GM12865 (cell line): ENCODE data around the gene XDH.

Experiments used
- DNase-seq: peaks from one replicate; pipeline ENCODE4 v3.0.0; 2010; ENCODE audit warnings: low read depth
- H3K4me3 ChIP-seq: 2 replicates; pipeline ENCODE4 v1.5.1; 2011; ENCODE audit warnings: mild to moderate bottlenecking, low read depth, low read length, control low read depth
- TF ChIP-seq, protein P1 (sequence below): IDR thresholded peaks from 2 replicates; pipeline ENCODE4 v1.5.1; 2011; ENCODE audit warnings: low read length, control low read depth, low read depth, inconsistent platforms; ENCODE audit not compliant: insufficient read depth; ENCODE audit errors: missing control alignments

The XDH gene

DNA sequence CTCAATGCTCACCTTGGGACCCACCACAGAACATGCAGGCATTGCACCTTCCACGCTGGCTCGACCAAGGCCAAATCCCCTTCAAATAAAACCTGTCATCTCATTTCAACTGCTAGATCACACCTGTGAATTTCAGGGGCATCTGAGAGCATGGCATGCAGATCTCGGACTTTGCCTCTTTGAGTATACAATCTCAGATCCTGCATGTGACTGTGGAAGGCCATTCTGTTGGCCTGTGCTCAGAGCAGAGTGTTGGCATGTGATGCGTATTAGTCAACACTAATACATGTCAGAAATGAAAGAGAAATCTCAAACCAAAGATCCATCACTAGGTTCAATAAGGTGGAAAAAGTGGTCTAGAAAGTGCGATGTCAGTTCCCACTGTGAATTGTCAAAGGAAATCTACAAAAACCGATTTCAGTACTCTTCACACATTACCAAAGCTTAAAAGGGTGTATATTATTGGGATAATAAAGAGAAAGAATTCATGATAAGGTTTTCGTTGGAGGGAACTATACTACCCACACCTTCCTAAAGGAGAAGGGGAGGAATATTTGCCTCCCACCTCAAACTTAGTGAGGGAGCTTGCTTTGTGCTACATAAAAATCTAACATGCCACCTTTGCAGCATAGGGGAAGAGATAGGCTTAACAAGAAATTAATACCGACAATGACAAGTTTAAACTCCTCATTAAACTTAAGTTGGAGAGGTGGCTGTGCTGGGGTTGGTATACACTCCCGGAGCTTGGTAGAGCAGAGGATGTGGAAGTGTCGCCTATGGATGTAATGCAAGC, 7.8 kb downstream of the XDH start:
- no peak overlapping the region for H3K4me3 ChIP-seq
- TF ChIP-seq, protein P1, sequence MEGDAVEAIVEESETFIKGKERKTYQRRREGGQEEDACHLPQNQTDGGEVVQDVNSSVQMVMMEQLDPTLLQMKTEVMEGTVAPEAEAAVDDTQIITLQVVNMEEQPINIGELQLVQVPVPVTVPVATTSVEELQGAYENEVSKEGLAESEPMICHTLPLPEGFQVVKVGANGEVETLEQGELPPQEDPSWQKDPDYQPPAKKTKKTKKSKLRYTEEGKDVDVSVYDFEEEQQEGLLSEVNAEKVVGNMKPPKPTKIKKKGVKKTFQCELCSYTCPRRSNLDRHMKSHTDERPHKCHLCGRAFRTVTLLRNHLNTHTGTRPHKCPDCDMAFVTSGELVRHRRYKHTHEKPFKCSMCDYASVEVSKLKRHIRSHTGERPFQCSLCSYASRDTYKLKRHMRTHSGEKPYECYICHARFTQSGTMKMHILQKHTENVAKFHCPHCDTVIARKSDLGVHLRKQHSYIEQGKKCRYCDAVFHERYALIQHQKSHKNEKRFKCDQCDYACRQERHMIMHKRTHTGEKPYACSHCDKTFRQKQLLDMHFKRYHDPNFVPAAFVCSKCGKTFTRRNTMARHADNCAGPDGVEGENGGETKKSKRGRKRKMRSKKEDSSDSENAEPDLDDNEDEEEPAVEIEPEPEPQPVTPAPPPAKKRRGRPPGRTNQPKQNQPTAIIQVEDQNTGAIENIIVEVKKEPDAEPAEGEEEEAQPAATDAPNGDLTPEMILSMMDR = no peak
- no peak for DNase-seq

DNA sequence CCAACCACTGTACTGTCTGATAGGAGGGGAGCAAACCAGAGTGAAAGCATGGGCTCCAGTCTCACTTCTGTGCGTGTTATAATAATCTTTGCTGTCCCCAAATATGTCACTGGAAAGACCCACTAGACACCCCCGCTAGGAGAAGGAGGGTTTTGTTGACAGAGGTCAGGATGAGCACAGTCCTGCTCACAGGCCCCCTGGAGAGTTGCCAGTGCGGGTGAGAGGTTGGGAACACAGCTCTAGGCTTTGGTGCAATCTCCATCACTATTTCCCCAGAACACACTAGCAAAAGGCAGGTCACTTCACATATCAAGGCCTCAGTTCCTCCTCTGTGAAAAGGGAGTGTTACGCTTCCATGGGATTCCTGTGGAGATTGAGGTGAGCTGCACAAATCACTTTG, 9.7 kb downstream of the XDH start:
- DNase-seq = no peak
- H3K4me3 ChIP-seq = no peak overlapping the region
- TF ChIP-seq, protein P1 = no peak

DNA sequence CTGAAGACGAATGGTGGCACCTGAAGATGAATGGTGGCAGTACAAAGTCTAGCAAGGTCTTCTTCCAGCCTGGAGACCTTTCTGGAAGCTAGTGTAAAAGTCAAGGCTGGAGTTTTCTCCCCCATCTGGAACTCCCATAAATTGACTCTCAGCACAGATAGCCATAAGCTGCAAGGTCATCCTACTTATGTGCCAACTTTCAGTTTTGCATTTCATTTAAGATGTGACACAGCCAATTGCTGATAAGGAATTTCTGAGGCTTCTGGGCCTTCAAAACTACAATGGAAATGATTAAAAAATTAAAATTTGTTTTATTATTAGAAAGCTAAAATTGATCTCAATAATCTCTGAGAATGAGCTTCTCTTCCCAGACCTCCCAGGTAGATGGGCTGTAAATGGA, 10.2 kb downstream of the XDH start:
- DNase-seq = no peak
- TF ChIP-seq, protein P1 = no peak
- H3K4me3 ChIP-seq = no peak overlapping the region

DNA sequence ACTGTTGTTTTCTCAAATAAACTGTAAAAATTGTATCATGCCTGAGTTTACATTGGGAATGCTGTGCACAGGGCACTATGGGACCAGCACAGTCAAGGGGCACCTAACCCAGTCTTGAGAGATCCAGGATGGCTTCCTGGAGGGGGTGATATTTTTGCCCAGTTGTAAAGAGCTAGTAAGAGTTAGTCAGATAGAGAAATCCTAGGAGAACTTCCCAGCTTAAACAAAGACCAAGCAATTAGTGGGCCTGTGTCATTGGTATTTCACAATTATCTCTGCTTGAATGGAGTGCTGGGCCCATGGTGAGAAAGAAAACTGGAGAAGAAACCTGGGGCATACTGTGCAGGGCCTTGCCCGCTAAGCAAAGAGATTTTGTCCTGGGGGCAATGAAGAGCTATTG, 12.2 kb downstream of the XDH start:
- H3K4me3 ChIP-seq = no peak overlapping the region
- TF ChIP-seq, protein P1 = no peak
- no peak for DNase-seq

DNA sequence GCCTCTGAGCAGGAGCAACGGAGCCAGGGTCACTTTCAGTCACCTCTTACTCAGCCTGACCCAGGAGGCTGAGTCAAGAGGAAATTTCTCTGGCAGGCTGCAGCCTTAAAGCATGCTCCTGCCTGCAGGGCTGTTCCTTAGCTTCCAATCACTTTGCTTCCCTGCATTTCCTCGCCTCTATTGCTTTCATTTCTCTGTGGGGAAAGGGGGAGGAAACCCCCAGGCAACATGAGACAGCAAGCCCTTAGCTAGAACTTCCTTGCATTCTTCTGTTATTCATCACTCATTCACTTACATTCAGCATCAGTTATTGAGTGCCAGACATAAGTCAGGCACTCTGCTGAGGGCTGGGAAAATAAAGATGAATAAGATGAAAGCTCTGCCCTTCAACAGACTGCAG, 13.0 kb downstream of the XDH start:
- TF ChIP-seq, protein P1 = no peak

DNA sequence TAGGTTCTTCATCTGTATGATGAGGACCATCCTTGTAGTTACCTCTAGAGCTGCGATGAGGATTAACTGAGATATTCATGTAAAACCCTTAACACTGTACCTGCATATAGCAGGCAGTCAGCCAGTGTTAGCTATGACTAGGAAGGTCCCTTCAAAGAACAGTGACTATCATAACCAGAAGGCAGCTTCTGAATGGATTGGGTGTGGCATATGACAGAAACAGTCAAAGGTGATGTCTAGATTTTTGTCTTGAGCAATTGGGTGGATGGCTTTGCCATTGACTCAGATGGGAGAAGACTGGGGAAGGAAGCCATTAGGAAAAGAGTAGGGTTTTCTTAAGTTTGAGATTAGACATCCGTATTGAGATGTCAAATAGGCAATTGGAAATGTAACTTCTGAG, 15.7 kb downstream of the XDH start:
- DNase-seq = no peak
- TF ChIP-seq, protein P1 = no peak

More for the DNA sequence above, 13.0 kb downstream of the XDH start:
- DNase-seq = no peak
- no peak overlapping the region for H3K4me3 ChIP-seq

DNA sequence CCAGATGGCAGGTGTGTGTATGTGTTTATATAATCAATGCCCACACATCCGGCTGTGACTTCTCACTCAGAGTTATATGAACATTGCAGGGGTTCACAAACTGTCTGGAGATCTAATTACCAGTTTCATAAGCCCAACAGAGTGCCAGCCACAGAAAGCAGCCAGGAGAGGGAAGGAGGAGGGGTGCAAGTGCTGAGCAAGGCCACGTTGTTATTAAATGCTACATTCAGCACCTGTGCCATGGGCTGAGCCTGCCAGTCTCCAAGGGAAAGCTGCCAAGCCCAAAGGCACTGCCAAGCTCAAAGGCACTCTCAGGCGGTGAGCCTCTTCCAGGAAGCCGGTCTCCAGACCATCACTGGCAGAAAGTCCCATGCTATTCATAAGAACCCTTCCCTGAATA, 17.4 kb downstream of the XDH start:
- TF ChIP-seq, protein P1 = no peak
- no peak overlapping the region for H3K4me3 ChIP-seq
- no peak for DNase-seq

More for the DNA sequence above, 15.7 kb downstream of the XDH start:
- H3K4me3 ChIP-seq = no peak overlapping the region
